Stimulated activated naive CD4-positive, alpha-beta T cell (primary cell): ENCODE measurements around the gene TRIP10.
A peak's percentile ranks its signal among the peaks of the same experiment; 100 is the strongest.
"Not testable (repeated sequence)": the region's sequence is repeated elsewhere in the genome, so short reads cannot be mapped to it uniquely, and the experiment has no call there.

Source experiments
- DNase-seq, 6 experiments: peaks; one replicate each; lab custom pipeline; 2025; lab: John Stamatoyannopoulos, UW

The TRIP10 gene, protein sequence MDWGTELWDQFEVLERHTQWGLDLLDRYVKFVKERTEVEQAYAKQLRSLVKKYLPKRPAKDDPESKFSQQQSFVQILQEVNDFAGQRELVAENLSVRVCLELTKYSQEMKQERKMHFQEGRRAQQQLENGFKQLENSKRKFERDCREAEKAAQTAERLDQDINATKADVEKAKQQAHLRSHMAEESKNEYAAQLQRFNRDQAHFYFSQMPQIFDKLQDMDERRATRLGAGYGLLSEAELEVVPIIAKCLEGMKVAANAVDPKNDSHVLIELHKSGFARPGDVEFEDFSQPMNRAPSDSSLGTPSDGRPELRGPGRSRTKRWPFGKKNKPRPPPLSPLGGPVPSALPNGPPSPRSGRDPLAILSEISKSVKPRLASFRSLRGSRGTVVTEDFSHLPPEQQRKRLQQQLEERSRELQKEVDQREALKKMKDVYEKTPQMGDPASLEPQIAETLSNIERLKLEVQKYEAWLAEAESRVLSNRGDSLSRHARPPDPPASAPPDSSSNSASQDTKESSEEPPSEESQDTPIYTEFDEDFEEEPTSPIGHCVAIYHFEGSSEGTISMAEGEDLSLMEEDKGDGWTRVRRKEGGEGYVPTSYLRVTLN

DNA sequence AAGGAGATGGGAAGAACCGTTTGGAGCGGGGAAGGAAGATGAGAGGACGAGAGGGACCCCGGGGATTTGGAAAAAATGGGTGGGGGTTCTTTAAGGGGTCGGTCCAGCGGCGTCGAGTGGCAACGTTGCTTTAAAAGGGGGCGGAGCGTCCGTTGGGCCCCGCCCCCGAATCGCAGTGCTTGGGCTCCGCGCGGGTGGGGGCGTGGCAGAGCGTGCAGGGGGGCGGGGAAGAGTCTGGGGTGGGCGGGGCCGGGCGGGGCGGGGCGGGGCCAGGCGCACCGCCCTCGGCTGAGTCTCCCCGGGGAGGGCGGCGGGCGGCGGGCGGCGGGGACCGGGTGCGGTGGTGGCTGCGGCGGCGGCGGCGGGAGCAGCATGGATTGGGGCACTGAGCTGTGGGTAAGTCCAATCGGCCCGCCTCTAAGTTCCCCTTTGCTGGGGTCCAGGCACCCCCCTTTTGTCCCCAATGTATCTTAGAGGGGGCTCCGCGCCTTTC, at the start of gene TRIP10:
Gene TRIP10 (plus strand): TSS at position 291 of the 493 bp plus-strand sequence. CDS start 82 bp downstream, at position 373.
- peak; percentile 58 to 86 (median 76) for DNase-seq

DNA sequence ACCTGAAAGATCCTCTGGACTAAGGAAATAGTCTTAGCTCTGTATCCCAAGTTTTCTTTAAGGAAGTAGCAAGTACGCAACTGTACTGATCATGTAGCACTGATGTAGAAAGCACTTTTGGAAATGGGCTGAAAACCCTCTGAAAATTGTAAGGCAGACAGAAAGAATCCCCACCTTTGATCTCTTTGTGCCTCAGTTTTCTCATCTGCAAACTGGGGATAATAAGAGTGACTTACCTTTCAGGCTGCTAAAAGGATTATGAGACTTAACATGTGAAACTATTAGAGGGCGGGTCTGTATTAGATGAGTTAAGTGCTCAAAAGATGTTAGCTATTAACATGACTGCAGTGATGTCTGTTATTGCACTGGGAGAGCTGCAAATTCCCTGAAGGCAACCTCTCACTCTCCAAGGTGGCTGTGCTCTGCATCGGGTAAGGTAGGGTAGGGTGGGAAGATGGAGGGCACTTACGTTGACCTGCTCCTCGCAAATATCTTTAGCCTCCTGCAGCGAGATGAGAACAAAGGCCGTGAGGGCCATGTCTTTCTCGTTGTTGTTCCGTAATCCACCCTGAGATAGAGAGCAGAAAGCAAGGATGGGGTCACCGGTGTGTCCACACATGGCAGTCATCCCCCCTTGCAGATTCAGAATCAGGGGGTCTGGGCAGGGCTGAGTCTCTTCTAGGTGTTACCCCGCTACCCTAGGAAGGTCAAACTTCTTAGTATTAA, 49.2 kb upstream of the TRIP10 start:
- no peak for DNase-seq

DNA sequence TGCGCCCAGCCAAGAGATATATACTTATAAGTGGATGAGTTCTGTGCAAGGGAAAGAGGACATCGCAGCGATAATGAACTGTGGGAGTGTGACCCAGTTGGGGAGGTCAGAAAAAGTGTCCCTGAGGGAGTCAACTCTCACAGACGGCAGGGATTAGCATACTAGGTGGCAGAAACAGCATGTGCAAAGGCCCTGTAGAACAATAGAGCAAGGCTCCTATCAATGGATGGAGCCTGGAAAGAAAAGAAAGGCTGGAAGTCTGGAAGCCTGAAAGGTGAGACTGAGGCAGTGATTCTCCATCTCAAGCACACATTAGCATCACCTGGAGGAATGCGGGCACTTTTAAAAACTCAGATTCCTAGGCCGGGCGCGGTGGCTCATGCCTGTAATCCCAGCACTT, 48.1 kb upstream of the TRIP10 start:
- no peak for DNase-seq

DNA sequence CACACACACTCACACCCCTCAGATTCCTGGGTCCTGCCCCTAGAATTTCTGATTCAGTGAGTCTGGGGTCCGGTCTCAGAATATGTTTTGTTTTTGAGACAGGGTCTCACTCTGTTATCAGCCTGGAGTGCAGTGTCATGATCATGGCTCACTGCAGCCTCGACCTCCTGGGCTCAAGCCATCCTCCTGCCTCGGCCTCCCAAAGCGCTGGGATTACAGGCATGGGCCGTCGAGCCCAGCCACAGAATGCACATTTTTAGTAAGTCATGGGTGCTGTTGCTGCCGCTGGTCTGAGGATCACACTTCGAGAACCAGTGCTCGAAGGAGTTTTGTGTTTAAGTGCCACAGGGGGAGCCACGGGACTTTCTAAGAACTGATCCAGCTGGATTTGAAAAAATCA, 47.5 kb upstream of the TRIP10 start:
- no peak for DNase-seq

- no peak for DNase-seq
These were observed 46.4 kb upstream of the TRIP10 start for GRCh38 chr19:6693056-6693471.

DNA sequence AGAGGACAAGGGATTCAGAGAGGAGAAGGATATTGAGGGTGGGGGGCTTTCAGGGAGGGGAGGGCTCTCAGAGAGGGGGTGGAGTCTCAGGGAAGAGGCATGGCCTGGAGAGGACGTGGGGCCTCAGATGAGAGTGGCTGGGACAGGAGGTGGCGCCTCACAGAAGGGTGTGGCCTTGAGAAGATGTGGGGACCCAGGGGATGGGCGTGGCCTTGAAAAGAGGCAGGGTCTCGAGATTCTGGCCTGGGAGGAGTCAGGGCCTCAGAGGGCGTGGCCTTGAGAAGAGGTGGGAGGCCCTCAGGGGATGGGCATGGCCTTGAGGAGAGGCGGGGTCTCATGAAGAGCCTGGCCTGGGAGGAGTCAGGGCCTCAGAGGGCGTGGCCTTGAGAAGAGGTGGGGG, 45.8 kb upstream of the TRIP10 start:
- DNase-seq, result no peak

- DNase-seq, result no peak
These were observed 45.2 kb upstream of the TRIP10 start for GRCh38 chr19:6694147-6694815.

DNA sequence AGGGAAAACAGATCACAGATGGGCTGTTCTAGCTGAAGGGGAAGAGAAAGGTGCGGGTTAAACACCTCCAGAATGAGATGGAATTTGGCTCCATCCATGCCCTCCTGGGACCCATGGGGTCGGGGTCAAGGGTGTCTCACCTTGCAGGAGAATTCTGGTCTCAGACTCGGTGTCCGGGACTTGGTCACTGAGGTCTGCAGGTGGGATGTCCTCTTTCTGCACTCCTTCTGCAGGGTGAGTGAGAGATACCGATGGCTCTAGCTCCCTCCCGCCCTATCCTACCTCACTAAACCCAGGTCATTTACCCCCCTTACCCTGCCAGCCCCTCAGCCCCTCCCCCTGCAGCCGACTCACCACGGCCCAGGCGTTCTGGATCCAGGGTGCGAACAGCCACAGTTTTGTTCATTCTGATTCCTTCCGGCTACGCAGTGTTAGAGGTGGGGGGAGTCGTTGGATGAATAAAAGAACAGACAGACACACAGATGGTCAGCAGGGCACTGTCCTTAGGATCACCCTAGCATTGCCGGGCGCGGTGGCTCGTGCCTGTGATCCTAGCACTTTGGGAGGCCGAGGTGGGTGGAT, 43.1 kb upstream of the TRIP10 start:
- DNase-seq, result no peak

- DNase-seq, result no peak
These were observed 42.2 kb upstream of the TRIP10 start for GRCh38 chr19:6697291-6697690.

DNA sequence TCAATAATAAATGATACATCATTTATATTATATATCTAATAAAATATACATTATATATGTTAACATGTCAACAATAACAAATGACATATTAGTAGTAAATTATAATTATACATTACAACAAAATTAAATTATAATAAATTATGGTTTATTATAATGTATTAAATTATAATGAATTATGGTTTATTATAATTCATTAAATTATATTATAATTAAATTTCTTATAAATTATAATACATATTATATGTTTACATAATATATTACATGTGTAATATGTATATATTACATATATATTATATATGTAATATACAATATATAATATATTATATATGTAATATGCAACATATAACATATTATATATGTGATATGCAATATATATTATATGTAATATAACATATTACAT, 39.5 kb upstream of the TRIP10 start:
- no peak for DNase-seq

DNA sequence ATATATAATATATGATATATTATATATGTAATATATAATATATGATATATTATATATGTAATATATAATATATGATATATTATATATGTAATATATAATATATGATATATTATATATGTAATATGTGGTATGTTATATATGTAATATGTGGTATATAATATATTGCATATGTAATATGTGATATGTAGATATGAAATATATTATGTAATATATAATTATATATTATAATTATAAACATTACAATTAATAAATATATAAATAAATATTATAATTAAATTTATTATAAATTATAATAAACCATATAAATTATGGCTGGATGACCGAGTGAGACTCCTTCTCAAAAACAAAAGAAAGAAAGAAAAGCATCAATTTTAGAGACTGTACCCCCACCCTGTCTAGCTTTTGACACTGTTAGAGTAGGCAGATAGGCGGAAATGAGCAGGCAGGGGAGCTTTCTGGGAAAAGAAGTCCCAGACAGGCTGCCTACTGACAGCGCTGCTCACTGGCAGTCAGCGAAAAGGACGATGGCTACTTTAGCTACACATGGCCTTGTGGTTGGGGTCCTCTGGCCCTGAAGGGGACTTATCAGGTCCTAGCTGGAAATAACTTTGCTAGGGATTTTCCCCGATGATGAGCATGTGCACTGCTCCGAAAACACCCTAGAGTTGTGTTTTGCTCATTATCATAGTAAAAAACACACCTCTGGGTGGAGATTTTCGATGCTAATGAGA, 38.7 kb upstream of the TRIP10 start:
- no peak for DNase-seq

DNA sequence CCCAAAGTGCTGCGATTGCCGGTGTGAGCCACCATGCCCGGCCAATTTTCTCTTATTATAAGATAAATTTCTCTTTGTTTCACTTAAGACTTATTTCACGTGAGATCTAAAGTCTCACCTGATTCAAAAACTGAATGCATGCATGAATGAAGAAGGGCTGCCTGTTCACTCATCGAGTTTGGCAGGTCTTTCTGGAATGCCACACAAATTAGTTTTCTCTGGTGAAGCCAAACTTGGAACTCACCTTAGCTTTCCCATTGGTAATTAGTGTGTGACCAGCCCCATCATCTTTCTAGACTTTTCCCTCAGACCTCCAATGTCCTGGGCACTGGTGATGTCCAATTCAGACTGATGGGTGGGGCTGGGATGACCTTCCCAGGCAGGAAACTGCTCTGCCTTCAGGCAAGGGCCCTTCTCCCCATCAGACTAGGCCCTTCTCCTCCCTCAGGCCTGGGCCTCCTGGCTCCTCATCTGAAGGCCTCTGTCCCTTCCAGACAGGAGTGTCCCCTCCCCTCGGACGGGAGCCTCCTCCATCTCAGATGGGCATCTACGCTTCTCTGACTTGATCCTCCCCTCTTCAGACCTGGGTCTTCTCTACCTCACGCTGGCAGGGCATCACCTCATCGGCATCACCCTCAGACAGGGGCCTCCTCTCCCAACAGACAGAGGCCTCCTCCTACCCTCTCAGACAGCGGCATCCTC, 33.4 kb upstream of the TRIP10 start:
- no peak for DNase-seq

- no peak for DNase-seq
These were observed 32.9 kb upstream of the TRIP10 start for GRCh38 chr19:6706633-6706958.

GRCh38 chr19:6707011-6707657, 32.3 kb upstream of the TRIP10 start:
- no peak for DNase-seq

GRCh38 chr19:6707658-6708018, 31.8 kb upstream of the TRIP10 start:
- no peak for DNase-seq

GRCh38 chr19:6708346-6708745, 31.1 kb upstream of the TRIP10 start:
- no peak for DNase-seq

DNA sequence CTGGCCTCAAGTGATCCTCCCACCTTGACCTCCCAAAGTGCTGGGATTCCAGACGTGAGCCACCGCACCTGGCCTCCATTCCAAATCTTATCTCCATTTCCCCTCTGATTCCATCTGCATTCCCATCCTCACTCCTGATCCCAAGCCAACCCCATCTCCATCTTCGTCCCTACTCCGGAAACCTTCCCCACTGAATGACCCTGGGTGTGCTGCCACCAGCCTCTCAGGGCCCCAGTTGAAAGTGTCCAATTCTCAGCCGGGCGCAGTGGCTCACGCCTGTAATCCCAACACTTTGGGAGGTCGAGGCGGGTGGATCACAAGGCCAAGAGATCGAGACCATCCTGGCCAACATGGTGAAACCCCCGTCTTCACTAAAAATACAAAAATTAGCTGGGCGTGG, 30.6 kb upstream of the TRIP10 start:
- DNase-seq, result not testable (repeated sequence)

- DNase-seq, result no peak
These were observed 29.9 kb upstream of the TRIP10 start for GRCh38 chr19:6709549-6709948.

DNA sequence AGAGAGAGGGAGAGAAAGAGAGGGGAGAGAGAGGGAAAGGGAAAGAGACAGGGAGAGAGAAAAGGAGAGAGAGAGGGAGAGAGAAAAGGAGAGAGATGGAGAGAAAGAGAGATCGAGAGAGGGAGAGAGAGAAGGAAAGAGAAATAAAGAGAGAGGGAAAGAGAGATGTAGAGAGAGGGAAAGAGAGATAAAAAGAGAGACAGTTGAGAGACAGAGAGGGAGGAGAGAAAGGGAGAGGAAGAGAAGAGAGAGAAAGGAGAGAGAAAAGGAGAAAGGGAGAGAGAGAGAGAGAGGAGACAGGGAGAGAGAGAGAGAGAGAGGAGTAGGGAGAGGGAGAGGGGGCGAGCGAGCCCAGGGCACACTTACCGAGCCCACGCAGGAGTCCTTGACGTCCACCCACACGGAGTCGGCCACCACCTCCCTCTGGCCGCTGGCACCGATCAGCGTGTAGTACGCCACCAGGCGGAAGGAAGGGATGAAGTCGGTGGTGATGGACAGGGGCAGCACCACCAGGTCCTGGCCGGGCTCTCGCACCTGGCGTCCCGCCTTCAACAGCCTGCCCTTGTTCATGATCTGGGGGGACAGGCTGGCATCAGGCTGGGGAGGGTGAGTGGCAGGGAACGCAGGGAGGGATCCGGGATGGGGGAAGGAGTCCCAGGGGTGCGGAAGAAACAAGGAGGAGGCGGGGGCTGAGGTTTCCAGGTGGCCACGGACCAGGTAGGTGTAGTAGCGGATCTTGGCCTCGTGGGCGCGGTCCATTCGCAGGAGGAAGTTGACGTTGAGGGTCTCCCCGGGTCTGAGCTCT, 29.0 kb upstream of the TRIP10 start:
- no peak for DNase-seq

DNA sequence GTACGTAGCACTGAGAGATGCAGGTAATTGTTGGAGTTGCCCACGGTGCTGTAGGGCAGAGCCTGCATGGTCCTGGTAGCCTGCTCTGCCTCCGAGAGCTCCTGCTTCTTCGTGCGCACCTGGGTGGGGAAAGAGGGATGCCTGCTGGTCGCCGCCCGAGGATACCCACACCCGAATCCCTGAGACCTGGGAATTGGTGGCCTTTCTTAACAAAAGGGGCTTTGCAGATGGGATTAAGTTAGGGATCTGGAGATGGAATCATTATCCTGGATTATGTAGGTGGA, 28.5 kb upstream of the TRIP10 start:
- no peak for DNase-seq
